HepG2 (cell line): ENCODE measurements around the gene ZNF772. TPM values are rescaled to one million over a fixed set of nuclear protein-coding genes. Genes with fewer than 3 reads are reported as not detected.

ENCODE experiments used
- AFF4 ChIP-seq: sonication (generic); formaldehyde crosslinking; IDR thresholded peaks from 2 replicates; pipeline ENCODE4 v1.4.0; 2020; ENCODE audit warnings: missing genetic modification reagents
- IRF1 ChIP-seq: sonication (generic); formaldehyde crosslinking; IDR thresholded peaks from 2 replicates; pipeline ENCODE4 v1.4.0; 2020; ENCODE audit warnings: low read depth, mild to moderate bottlenecking, missing genetic modification reagents
- MXD1 ChIP-seq: sonication (generic); formaldehyde crosslinking; IDR thresholded peaks from 2 replicates; pipeline ENCODE4 v1.4.0; 2020; ENCODE audit warnings: mild to moderate bottlenecking, missing genetic modification reagents
- NFKB2 ChIP-seq: sonication (generic); formaldehyde crosslinking; IDR thresholded peaks from 2 replicates; pipeline ENCODE4 v1.4.0; 2020; ENCODE audit warnings: missing genetic modification reagents, borderline replicate concordance
- NR2F2 ChIP-seq: IDR thresholded peaks from 2 replicates; pipeline ENCODE4 v1.6.1; 2012; ENCODE audit warnings: low read depth, inconsistent platforms, borderline replicate concordance
- PPARG ChIP-seq: conservative IDR thresholded peaks from 2 replicates; pipeline ENCODE4 v1.6.1; 2016; ENCODE audit warnings: missing biosample characterization, missing genetic modification reagents
- RCOR2 ChIP-seq: IDR thresholded peaks from 2 replicates; pipeline ENCODE4 v1.6.1; 2016; ENCODE audit warnings: missing biosample characterization, missing genetic modification reagents
- REXO4 ChIP-seq: sonication (generic); formaldehyde crosslinking; IDR thresholded peaks from 2 replicates; pipeline ENCODE4 v1.8.0; 2022; ENCODE audit warnings: missing genetic modification reagents, mild to moderate bottlenecking, borderline replicate concordance
- ZBTB34 ChIP-seq: sonication (generic); formaldehyde crosslinking; IDR thresholded peaks from 2 replicates; pipeline ENCODE4 v1.8.0; 2022; ENCODE audit warnings: mild to moderate bottlenecking, missing genetic modification reagents
- ZNF34 ChIP-seq: sonication (generic); formaldehyde crosslinking; IDR thresholded peaks from 2 replicates; pipeline ENCODE4 v1.4.0; 2020; ENCODE audit warnings: mild to moderate bottlenecking, missing genetic modification reagents, borderline replicate concordance
- ZNF367 ChIP-seq: sonication (generic); formaldehyde crosslinking; IDR thresholded peaks from 2 replicates; pipeline ENCODE4 v1.4.0; 2020; ENCODE audit warnings: missing genetic modification reagents, borderline replicate concordance
- ZNF546 ChIP-seq: sonication (generic); formaldehyde crosslinking; conservative IDR thresholded peaks from 2 replicates; pipeline ENCODE4 v1.8.1; 2023; ENCODE audit warnings: mild to moderate bottlenecking, missing genetic modification reagents
- ZNF572 ChIP-seq: sonication (generic); formaldehyde crosslinking; IDR thresholded peaks from 2 replicates; pipeline ENCODE4 v1.5.1; 2020; ENCODE audit warnings: mild to moderate bottlenecking, missing genetic modification reagents
- ZNF589 ChIP-seq: sonication (generic); formaldehyde crosslinking; conservative IDR thresholded peaks from 2 replicates; pipeline ENCODE4 v1.8.0; 2022; ENCODE audit warnings: mild to moderate bottlenecking, moderate library complexity, missing genetic modification reagents
- ZNF605 ChIP-seq: sonication (generic); formaldehyde crosslinking; IDR thresholded peaks from 2 replicates; pipeline ENCODE4 v1.8.0; 2022; ENCODE audit warnings: mild to moderate bottlenecking, missing genetic modification reagents
- ZNF629 ChIP-seq: sonication (generic); formaldehyde crosslinking; conservative IDR thresholded peaks from 2 replicates; pipeline ENCODE4 v1.5.0; 2020; ENCODE audit warnings: missing genetic modification reagents
- ZNF691 ChIP-seq: sonication (generic); formaldehyde crosslinking; IDR thresholded peaks from 2 replicates; pipeline ENCODE4 v1.4.0; 2020; ENCODE audit warnings: missing genetic modification reagents, low read depth, mild to moderate bottlenecking, borderline replicate concordance
- ZXDC ChIP-seq: sonication (generic); formaldehyde crosslinking; IDR thresholded peaks from 2 replicates; pipeline ENCODE4 v1.5.0; 2020; ENCODE audit warnings: mild to moderate bottlenecking, missing genetic modification reagents
- polyA plus RNA-seq, 8 experiments: library from polyadenylated mRNA; depleted of rRNA in 3 of 8; stranded (reverse) in 7 of 8; unstranded in 1 of 8; fragments of >200 nt; fragmentation: Illumina TruSeq in 4 of 8; extraction: Trizol in 4 of 8; gene quantifications; 2 replicates each; pipeline versions ENCODE4 v1.2.1 to v1.2.3, GENCODE V29; 2011 to 2016; ENCODE audit warnings: low read depth in 4 of 8, missing spikeins in 1 of 8, mixed read lengths in 1 of 8; ENCODE audit not compliant: insufficient read depth in 1 of 8
- total RNA-seq, 5 experiments: library from RNA; depleted of rRNA; stranded (reverse); fragments of >200 nt; fragmentation: Illumina TruSeq; extraction: Trizol; gene quantifications; 2 replicates each; pipeline ENCODE4 v1.2.3, GENCODE V29; 2016; ENCODE audit warnings: low read depth in 1 of 5

The ZNF772 gene
- total and polyA plus RNA-seq, 2 of the 13 experiments (the other 11 are each of a cell fraction or from before 2014, with no cell fraction given), result 3.1 to 17.2 TPM

GRCh38 chr19:57477191-57478008 is at the start of gene ZNF772 (continued):
- no peak for TF ChIP-seq AFF4 (CRISPR knock-in tag)
- TF ChIP-seq ZNF589 (CRISPR knock-in tag), result no peak
- no peak for TF ChIP-seq ZNF546 (CRISPR knock-in tag)
- no peak for TF ChIP-seq IRF1 (CRISPR knock-in tag)
- 0 out of 2 replicates have a peak, but pooled peaks have one; percentile 6 for TF ChIP-seq ZNF629 (CRISPR knock-in tag)
- no peak for TF ChIP-seq NR2F2
- TF ChIP-seq REXO4 (CRISPR knock-in tag), result no peak
- TF ChIP-seq ZBTB34 (CRISPR knock-in tag), result no peak; the same call in 1 of the 2 replicates
- TF ChIP-seq ZNF691 (CRISPR knock-in tag), result no peak
- peak; percentile 43; the same call in 1 of the 2 replicates for TF ChIP-seq ZNF572 (CRISPR knock-in tag)
- TF ChIP-seq ZNF605, result no peak; the same call in 1 of the 2 replicates
- no peak for TF ChIP-seq ZNF34 (CRISPR knock-in tag)
- TF ChIP-seq ZNF367, result no peak
- TF ChIP-seq PPARG (CRISPR knock-in tag), result 0 out of 2 replicates have a peak, but pooled peaks have one; percentile 13
- TF ChIP-seq RCOR2 (CRISPR knock-in tag), result no peak
- no peak for TF ChIP-seq ZXDC
- TF ChIP-seq MXD1 (CRISPR knock-in tag), result peak; percentile 67; the same call in 1 of the 2 replicates
- TF ChIP-seq NFKB2 (CRISPR knock-in tag), result peak; percentile 47; the same call in 1 of the 2 replicates
